H9 (cell line): ENCODE results near the gene APOBEC2. TPM values are rescaled to one million over a fixed set of nuclear protein-coding genes. Genes with fewer than 3 reads are reported as not detected.

Source experiments
- DNase-seq: peaks from one replicate; pipeline ENCODE4 v3.0.0-alpha.2; 2017
- H2AFZ ChIP-seq: one replicate; pipeline ENCODE4 v1.6.1; 2013; ENCODE audit warnings: mild to moderate bottlenecking, low read length, control low read depth, moderate library complexity
- H2AK5ac ChIP-seq: 2 replicates; pipeline ENCODE4 v1.6.1; 2013; ENCODE audit warnings: low read length, control low read depth, mixed read lengths; ENCODE audit not compliant: insufficient read length
- H2BK120ac ChIP-seq: one replicate; pipeline ENCODE4 v1.6.1; 2013; ENCODE audit warnings: low read depth, mild to moderate bottlenecking, low read length, control low read depth, inconsistent platforms; ENCODE audit not compliant: poor library complexity, severe bottlenecking
- H2BK12ac ChIP-seq: 2 replicates; pipeline ENCODE4 v1.6.1; 2013; ENCODE audit warnings: low read length, control low read depth, mixed read lengths, low read depth; ENCODE audit not compliant: insufficient read length
- H2BK15ac ChIP-seq: 2 replicates; pipeline ENCODE4 v1.6.1; 2013; ENCODE audit warnings: low read depth, low read length, control low read depth
- H2BK20ac ChIP-seq: one replicate; pipeline ENCODE4 v1.6.1; 2013; ENCODE audit warnings: low read depth, mild to moderate bottlenecking, low read length, control low read depth, inconsistent platforms; ENCODE audit not compliant: poor library complexity, severe bottlenecking
- H2BK5ac ChIP-seq: 2 replicates; pipeline ENCODE4 v1.6.1; 2013; ENCODE audit warnings: low read length, control low read depth, mixed read lengths; ENCODE audit not compliant: insufficient read length
- H3K14ac ChIP-seq: 2 replicates; pipeline ENCODE4 v1.6.1; 2013; ENCODE audit warnings: low read length, control low read depth; ENCODE audit not compliant: insufficient read depth
- H3K18ac ChIP-seq: 2 replicates; pipeline ENCODE4 v1.6.1; 2013; ENCODE audit warnings: low read depth, mild to moderate bottlenecking, mixed read lengths, low read length, control low read depth; ENCODE audit not compliant: insufficient read length
- H3K23ac ChIP-seq: 2 replicates; pipeline ENCODE4 v1.6.1; 2013; ENCODE audit warnings: low read length, control low read depth, mixed read lengths, low read depth; ENCODE audit not compliant: insufficient read length
- H3K23me2 ChIP-seq: 2 replicates; pipeline ENCODE4 v1.6.1; 2013; ENCODE audit warnings: low read depth, mild to moderate bottlenecking, mixed read lengths, low read length, control low read depth; ENCODE audit not compliant: insufficient read length, poor library complexity, severe bottlenecking
- H3K27ac ChIP-seq: 2 replicates; pipeline ENCODE4 v1.5.1; 2013; ENCODE audit warnings: low read length, control low read depth, mixed read lengths, low read depth; ENCODE audit not compliant: insufficient read length
- H3K27me3 ChIP-seq: 2 replicates; pipeline ENCODE4 v1.6.1; 2013; ENCODE audit warnings: low read length, control low read depth, inconsistent platforms; ENCODE audit not compliant: insufficient read depth
- H3K4ac ChIP-seq: 2 replicates; pipeline ENCODE4 v1.6.1; 2013; ENCODE audit warnings: low read depth, mild to moderate bottlenecking, control low read depth, inconsistent platforms, low read length, moderate library complexity
- H3K4me1 ChIP-seq: 2 replicates; pipeline ENCODE4 v1.6.1; 2013; ENCODE audit warnings: low read length, control low read depth, inconsistent platforms; ENCODE audit not compliant: insufficient read depth
- H3K4me2 ChIP-seq: 2 replicates; pipeline ENCODE4 v1.6.1; 2013; ENCODE audit warnings: low read length, control low read depth, mixed read lengths; ENCODE audit not compliant: insufficient read length, insufficient read depth
- H3K56ac ChIP-seq: 2 replicates; pipeline ENCODE4 v1.6.1; 2013; ENCODE audit warnings: low read depth, mild to moderate bottlenecking, mixed read lengths, low read length, control low read depth; ENCODE audit not compliant: insufficient read length
- H3K79me1 ChIP-seq: 2 replicates; pipeline ENCODE4 v1.6.1; 2013; ENCODE audit warnings: low read depth, mild to moderate bottlenecking, moderate library complexity, low read length, control low read depth, inconsistent platforms; ENCODE audit not compliant: insufficient read depth, poor library complexity, severe bottlenecking
- H3K79me2 ChIP-seq: 2 replicates; pipeline ENCODE4 v1.6.1; 2013; ENCODE audit warnings: low read length, control low read depth, inconsistent platforms; ENCODE audit not compliant: insufficient read depth
- H3K9ac ChIP-seq: 2 replicates; pipeline ENCODE4 v1.6.1; 2013; ENCODE audit warnings: low read length, control low read depth, mixed read lengths; ENCODE audit not compliant: insufficient read length; ENCODE audit errors: extremely low read depth
- H3K9me3 ChIP-seq: one replicate; pipeline ENCODE4 v1.6.1; 2013; ENCODE audit warnings: low read depth, low read length, inconsistent platforms; ENCODE audit not compliant: control insufficient read depth
- H3T11ph ChIP-seq: one replicate; pipeline ENCODE4 v1.6.1; 2013; ENCODE audit warnings: mild to moderate bottlenecking, low read length, control low read depth, inconsistent platforms
- H4K20me1 ChIP-seq: one replicate; pipeline ENCODE4 v1.6.1; 2013; ENCODE audit not compliant: control insufficient read depth, insufficient read length, insufficient read depth
- H4K5ac ChIP-seq: 2 replicates; pipeline ENCODE4 v1.6.1; 2013; ENCODE audit warnings: low read depth, mild to moderate bottlenecking, mixed read lengths, low read length, control low read depth; ENCODE audit not compliant: insufficient read length
- H4K8ac ChIP-seq: replicated peaks from 2 replicates; pipeline ENCODE4 v1.6.1; 2013; ENCODE audit warnings: low read length, control low read depth, mixed read lengths, low read depth; ENCODE audit not compliant: insufficient read length
- H4K91ac ChIP-seq: 2 replicates; pipeline ENCODE4 v1.6.1; 2013; ENCODE audit warnings: low read depth, mild to moderate bottlenecking, moderate library complexity, mixed read lengths, low read length, control low read depth; ENCODE audit not compliant: insufficient read length
- H3K27ac Mint-ChIP-seq, 3 experiments: 2 replicates in 2 of 3; 3 replicates in 1 of 3; pipeline ENCODE4 v1.8.0; 2020 to 2021; ENCODE audit warnings: mixed read lengths in 3 of 3, mild to moderate bottlenecking in 1 of 3, moderate library complexity in 1 of 3
- H3K27me3 Mint-ChIP-seq: 2 replicates; pipeline ENCODE4 v1.8.0; 2021; ENCODE audit warnings: low read depth, mild to moderate bottlenecking, moderate library complexity, mixed read lengths
- H3K36me3 Mint-ChIP-seq, 3 experiments: 2 replicates in 2 of 3; 3 replicates in 1 of 3; pipeline ENCODE4 v1.8.0; 2020 to 2021; ENCODE audit warnings: low read depth in 3 of 3, mixed read lengths in 3 of 3; ENCODE audit not compliant: insufficient read depth in 1 of 3
- H3K4me1 Mint-ChIP-seq, 2 experiments: 2 replicates each; pipeline ENCODE4 v1.8.0; 2020; ENCODE audit warnings: mixed read lengths in 2 of 2
- H3K4me3 Mint-ChIP-seq, 2 experiments: 2 replicates in 1 of 2; 3 replicates in 1 of 2; pipeline ENCODE4 v1.8.0; 2020 to 2021; ENCODE audit warnings: mild to moderate bottlenecking in 2 of 2, mixed read lengths in 2 of 2, moderate library complexity in 1 of 2
- H3K9me3 Mint-ChIP-seq, 2 experiments: 2 replicates in 1 of 2; 3 replicates in 1 of 2; pipeline ENCODE4 v1.8.0; 2020; ENCODE audit warnings: mild to moderate bottlenecking in 2 of 2, mixed read lengths in 2 of 2, moderate library complexity in 1 of 2
- CTCF ChIP-seq: fragments of 200-600 bp; sonication (generic); conservative IDR thresholded peaks from 3 replicates; pipeline ENCODE4 v1.8.0; 2021; ENCODE audit warnings: antibody characterized with exemption, mild to moderate bottlenecking
- WGBS: extraction: QIAGEN DNeasy Blood & Tissue Kit; methylation state at CpG from one replicate; pipeline ENCODE4 v1.1.7; 2013; ENCODE audit warnings: missing lambda C conversion rate, low lambda C conversion rate, mixed read lengths; ENCODE audit not compliant: insufficient read length; ENCODE audit errors: extremely low coverage; 5-methylcytosine and 5-hydroxymethylcytosine counted together
- total RNA-seq: library from RNA; stranded (reverse); gene quantifications from 2 replicates; pipeline ENCODE4 v1.2.1, GENCODE V29; 2021

APOBEC2 gene
- total RNA-seq, 1 experiment from 2014 or later: not detected

- Histone ChIP-seq H3K9me3 (no peaks in the 10 kb centered on the region), H3T11ph (no peak overlapping the region), H4K20me1 (no peaks in the 10 kb centered on the region), H2BK5ac (no peak overlapping the region), H2AK5ac (no peak overlapping the region), H3K23me2 (no peaks in the 10 kb centered on the region), H2BK15ac (no peak overlapping the region), H4K8ac (no peak overlapping the region), H3K27me3 (no peaks in the 10 kb centered on the region), H4K91ac (no peak overlapping the region), H3K9ac (no peak overlapping the region), H2BK120ac (no peak overlapping the region), H3K79me1 (no peaks in the 10 kb centered on the region), H3K4ac (no peak overlapping the region), H3K4me2 (no peak overlapping the region), H2BK20ac (no peak overlapping the region), H3K14ac (no peak overlapping the region), H3K27ac (no peak overlapping the region), H3K18ac (no peak overlapping the region), H4K5ac (no peak overlapping the region), H3K23ac (no peak overlapping the region), H2AFZ (no peak overlapping the region), H2BK12ac (no peak overlapping the region), H3K56ac (no peak overlapping the region), H3K79me2 (no peaks in the 10 kb centered on the region), H3K4me1 (peaks cover 7% of the 10 kb centered on the region; the same call in 1 of the 2 replicates)
- DNase-seq: no peak
- peaks cover 21 to 22% of the 10 kb centered on the region in 2 experiments for H3K4me1 Mint-ChIP-seq
- H3K36me3 Mint-ChIP-seq: peaks cover 0 to 9% (median 0%) of the 10 kb centered on the region in 3 experiments; a peak in 2 of 7 replicates
- no peak overlapping the region for H3K27ac Mint-ChIP-seq
- H3K27me3 Mint-ChIP-seq: no peaks in the 10 kb centered on the region
- no peak for TF ChIP-seq CTCF
- no peaks in the 10 kb centered on the region for H3K9me3 Mint-ChIP-seq
- H3K4me3 Mint-ChIP-seq: no peak overlapping the region
- no CpG with 5 or more reads among the region's 6 CpGs for WGBS
Observed at GRCh38 chr6:41056768-41057490, 3.9 kb downstream of the APOBEC2 start.
